ENCODE data around the gene KLF12.

DNA sequence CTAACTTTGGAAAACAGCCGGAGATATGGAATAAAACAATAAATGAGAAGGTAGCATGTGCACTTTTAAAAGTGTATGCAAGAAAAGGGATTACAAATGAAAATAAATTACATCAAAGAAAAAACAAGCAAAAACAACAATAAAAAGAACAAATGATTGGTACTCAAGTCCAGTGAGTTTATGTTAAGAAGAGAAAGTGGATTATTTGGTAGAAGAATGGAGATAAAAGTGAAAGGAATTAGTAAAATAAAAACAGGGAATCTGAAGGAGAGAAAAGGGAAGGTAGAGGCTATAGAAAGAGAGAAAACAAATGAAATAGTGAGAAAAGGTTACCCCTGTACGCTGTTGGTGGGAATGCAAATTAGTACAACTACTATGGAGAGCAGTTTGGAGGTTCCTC lies 28.6 kb upstream of the KLF12 start:
- TF ChIP-seq EZH2 (IDR thresholded peaks at IDR 0.05; ENCODE audit: low read length, missing control alignments): no peak
- TF ChIP-seq, protein P1, sequence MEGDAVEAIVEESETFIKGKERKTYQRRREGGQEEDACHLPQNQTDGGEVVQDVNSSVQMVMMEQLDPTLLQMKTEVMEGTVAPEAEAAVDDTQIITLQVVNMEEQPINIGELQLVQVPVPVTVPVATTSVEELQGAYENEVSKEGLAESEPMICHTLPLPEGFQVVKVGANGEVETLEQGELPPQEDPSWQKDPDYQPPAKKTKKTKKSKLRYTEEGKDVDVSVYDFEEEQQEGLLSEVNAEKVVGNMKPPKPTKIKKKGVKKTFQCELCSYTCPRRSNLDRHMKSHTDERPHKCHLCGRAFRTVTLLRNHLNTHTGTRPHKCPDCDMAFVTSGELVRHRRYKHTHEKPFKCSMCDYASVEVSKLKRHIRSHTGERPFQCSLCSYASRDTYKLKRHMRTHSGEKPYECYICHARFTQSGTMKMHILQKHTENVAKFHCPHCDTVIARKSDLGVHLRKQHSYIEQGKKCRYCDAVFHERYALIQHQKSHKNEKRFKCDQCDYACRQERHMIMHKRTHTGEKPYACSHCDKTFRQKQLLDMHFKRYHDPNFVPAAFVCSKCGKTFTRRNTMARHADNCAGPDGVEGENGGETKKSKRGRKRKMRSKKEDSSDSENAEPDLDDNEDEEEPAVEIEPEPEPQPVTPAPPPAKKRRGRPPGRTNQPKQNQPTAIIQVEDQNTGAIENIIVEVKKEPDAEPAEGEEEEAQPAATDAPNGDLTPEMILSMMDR (conservative IDR thresholded peaks at IDR 0.05 in 1 of 2, IDR thresholded peaks at IDR 0.05 in 1 of 2; ENCODE audit: low read depth in 1 of 2, low read length in 2 of 2): no peak
